AG04450 (cell line): ENCODE data around the gene DHRS13. TPM values are rescaled to one million over a fixed set of nuclear protein-coding genes. Genes with fewer than 3 reads are reported as not detected.

Experiments
- CTCF ChIA-PET: fragments of 300-600, 350-600 bp; formaldehyde crosslinking; extraction: SDS; loops from one replicate; lab custom pipeline; 2022; ENCODE audit warnings: antibody characterized with exemption, inconsistent platforms; lab: Charles Lee
- POLR2A ChIA-PET: fragments of 350-600 bp; formaldehyde crosslinking; extraction: SDS; loops from one replicate; lab custom pipeline; 2021; ENCODE audit warnings: antibody characterized with exemption, inconsistent platforms; lab: Yijun Ruan, JAX
- DNase-seq: peaks from one replicate; pipeline ENCODE4 v3.0.0-alpha.2; 2011; ENCODE audit warnings: low read depth, low spot score
- H3K27ac ChIP-seq: one replicate; pipeline ENCODE4 v1.5.1; 2012; ENCODE audit warnings: low read depth, low read length, control low read depth
- H3K27me3 ChIP-seq: one replicate; pipeline ENCODE4 v1.6.0; 2012; ENCODE audit warnings: low read length; ENCODE audit not compliant: control insufficient read depth, insufficient read depth
- H3K4me3 ChIP-seq: 2 replicates; pipeline ENCODE4 v1.5.1; 2011; ENCODE audit warnings: mild to moderate bottlenecking, low read depth, low read length, control low read depth
- H3K9me3 ChIP-seq: 2 replicates; pipeline ENCODE4 v1.5.1; 2012; ENCODE audit warnings: low read length; ENCODE audit not compliant: control insufficient read depth, insufficient read depth
- CTCF ChIP-seq: IDR thresholded peaks from 2 replicates; pipeline ENCODE4 v1.5.1; 2011; ENCODE audit warnings: low read depth, low read length, control low read depth, inconsistent platforms
- polyA plus RNA-seq: library from polyadenylated mRNA; depleted of rRNA; stranded (reverse); fragments of >200 nt; gene quantifications from 2 replicates; pipeline ENCODE4 v1.2.3, GENCODE V29; 2011

The DHRS13 gene
- polyA plus RNA-seq, 1 experiment: 2.9 TPM

- ChIA-PET POLR2A (interaction anchor here (1.1 kb wide), 1 partner anchor 14 kb away, joined by 5 read pairs; no protein-coding TSS in a partner anchor), CTCF (interaction anchor here (1.3 kb wide), 1 partner anchor 165 kb away, joined by 3 read pairs; no protein-coding TSS in a partner anchor)
- DNase-seq: no peak
- Histone ChIP-seq H3K27ac (no peak overlapping the region), H3K4me3 (no peak overlapping the region), H3K27me3 (no peaks in the 10 kb centered on the region), H3K9me3 (peaks cover 1% of the 10 kb centered on the region; the same call in 1 of the 2 replicates)
- no peak for TF ChIP-seq CTCF
Observed at GRCh38 chr17:28892024-28892423, 10.9 kb downstream of the DHRS13 start.

GRCh38 chr17:28891201-28891600, 11.7 kb downstream of the DHRS13 start:
- TF ChIP-seq CTCF: no peak
- ChIA-PET POLR2A (no interaction called here), CTCF (interaction anchor here (0.6 to 1.2 kb wide), 2 partner anchors 127 to 282 kb away, joined by 3 read pairs; no protein-coding TSS in a partner anchor)
- no peak overlapping the region for H3K27ac ChIP-seq
- DNase-seq: no peak
- H3K27me3 ChIP-seq: no peaks in the 10 kb centered on the region
- no peaks in the 10 kb centered on the region for H3K9me3 ChIP-seq
- no peak overlapping the region for H3K4me3 ChIP-seq

- Histone ChIP-seq H3K9me3 (no peaks in the 10 kb centered on the region), H3K4me3 (no peak overlapping the region), H3K27me3 (no peaks in the 10 kb centered on the region), H3K27ac (no peak overlapping the region)
- no peak for DNase-seq
- ChIA-PET CTCF (interaction anchor here (0.7 kb wide), 1 partner anchor 41 kb away, joined by 7 read pairs; no protein-coding TSS in a partner anchor), POLR2A (interaction anchor here (0.7 kb wide), 1 partner anchor 199 kb away, joined by 4 read pairs; no protein-coding TSS in a partner anchor)
- TF ChIP-seq CTCF: no peak
Observed at GRCh38 chr17:28889996-28890395, 12.9 kb downstream of the DHRS13 start.

GRCh38 chr17:28888832-28889231, 14.0 kb downstream of the DHRS13 start:
- ChIA-PET CTCF (no interaction called here), POLR2A (no interaction called here)
- TF ChIP-seq CTCF: no peak
- Histone ChIP-seq H3K4me3 (no peak overlapping the region), H3K9me3 (no peaks in the 10 kb centered on the region), H3K27me3 (no peaks in the 10 kb centered on the region), H3K27ac (no peak overlapping the region)
- no peak for DNase-seq

GRCh38 chr17:28887871-28888471, 14.9 kb downstream of the DHRS13 start:
- H3K27me3 ChIP-seq: no peaks in the 10 kb centered on the region
- no peak overlapping the region for H3K27ac ChIP-seq
- no peak for TF ChIP-seq CTCF
- H3K4me3 ChIP-seq: no peak overlapping the region
- DNase-seq: no peak
- POLR2A ChIA-PET: no interaction called here
- CTCF ChIA-PET: no interaction called here
- no peaks in the 10 kb centered on the region for H3K9me3 ChIP-seq
